ENCODE measurements around the gene RETREG2. TPM values are rescaled to one million over a fixed set of nuclear protein-coding genes. Genes with fewer than 3 reads are reported as not detected.

RETREG2 gene
- total RNA-seq, 4 donors from 2014 or later, result 30.7 to 67.0 (median 62.9) TPM

DNA sequence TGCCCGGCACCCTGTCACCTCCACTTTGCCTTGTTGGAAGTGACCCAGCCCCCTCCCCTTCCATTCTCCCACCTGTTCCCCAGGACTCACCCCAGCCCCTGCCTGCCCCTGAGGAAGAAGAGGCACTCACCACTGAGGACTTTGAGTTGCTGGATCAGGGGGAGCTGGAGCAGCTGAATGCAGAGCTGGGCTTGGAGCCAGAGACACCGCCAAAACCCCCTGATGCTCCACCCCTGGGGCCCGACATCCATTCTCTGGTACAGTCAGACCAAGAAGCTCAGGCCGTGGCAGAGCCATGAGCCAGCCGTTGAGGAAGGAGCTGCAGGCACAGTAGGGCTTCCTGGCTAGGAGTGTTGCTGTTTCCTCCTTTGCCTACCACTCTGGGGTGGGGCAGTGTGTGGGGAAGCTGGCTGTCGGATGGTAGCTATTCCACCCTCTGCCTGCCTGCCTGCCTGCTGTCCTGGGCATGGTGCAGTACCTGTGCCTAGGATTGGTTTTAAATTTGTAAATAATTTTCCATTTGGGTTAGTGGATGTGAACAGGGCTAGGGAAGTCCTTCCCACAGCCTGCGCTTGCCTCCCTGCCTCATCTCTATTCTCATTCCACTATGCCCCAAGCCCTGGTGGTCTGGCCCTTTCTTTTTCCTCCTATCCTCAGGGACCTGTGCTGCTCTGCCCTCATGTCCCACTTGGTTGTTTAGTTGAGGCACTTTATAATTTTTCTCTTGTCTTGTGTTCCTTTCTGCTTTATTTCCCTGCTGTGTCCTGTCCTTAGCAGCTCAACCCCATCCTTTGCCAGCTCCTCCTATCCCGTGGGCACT lies 4.5 kb downstream of the RETREG2 start:
- TF ChIP-seq, protein P1, sequence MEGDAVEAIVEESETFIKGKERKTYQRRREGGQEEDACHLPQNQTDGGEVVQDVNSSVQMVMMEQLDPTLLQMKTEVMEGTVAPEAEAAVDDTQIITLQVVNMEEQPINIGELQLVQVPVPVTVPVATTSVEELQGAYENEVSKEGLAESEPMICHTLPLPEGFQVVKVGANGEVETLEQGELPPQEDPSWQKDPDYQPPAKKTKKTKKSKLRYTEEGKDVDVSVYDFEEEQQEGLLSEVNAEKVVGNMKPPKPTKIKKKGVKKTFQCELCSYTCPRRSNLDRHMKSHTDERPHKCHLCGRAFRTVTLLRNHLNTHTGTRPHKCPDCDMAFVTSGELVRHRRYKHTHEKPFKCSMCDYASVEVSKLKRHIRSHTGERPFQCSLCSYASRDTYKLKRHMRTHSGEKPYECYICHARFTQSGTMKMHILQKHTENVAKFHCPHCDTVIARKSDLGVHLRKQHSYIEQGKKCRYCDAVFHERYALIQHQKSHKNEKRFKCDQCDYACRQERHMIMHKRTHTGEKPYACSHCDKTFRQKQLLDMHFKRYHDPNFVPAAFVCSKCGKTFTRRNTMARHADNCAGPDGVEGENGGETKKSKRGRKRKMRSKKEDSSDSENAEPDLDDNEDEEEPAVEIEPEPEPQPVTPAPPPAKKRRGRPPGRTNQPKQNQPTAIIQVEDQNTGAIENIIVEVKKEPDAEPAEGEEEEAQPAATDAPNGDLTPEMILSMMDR (IDR thresholded peaks at IDR 0.05; ENCODE audit: low read depth), result no peak

DNA sequence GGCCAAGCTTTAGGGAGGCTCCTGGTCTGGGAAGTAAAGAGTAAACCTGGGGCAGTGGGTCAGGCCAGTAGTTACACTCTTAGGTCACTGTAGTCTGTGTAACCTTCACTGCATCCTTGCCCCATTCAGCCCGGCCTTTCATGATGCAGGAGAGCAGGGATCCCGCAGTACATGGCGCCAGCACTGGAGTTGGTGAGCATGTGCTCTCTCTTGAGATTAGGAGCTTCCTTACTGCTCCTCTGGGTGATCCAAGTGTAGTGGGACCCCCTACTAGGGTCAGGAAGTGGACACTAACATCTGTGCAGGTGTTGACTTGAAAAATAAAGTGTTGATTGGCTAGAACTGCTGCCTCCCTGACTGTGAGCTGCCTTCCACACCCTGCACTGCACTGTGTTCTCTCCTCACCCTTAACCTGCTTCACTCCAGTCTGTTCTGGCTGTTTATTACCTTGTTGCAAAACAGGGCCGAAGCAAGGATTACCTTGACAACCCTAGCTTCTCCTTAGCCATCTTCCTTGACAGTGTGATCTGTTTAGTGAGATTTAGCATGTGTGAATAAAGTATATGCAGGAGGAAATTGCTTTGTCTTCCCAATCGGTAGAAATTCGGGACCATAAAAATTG lies 5.2 kb downstream of the RETREG2 start:
- TF ChIP-seq, protein P1 (IDR thresholded peaks at IDR 0.05; ENCODE audit: low read depth), result no peak

GRCh38 chr2:219184121-219184520 lies 6.0 kb downstream of the RETREG2 start:
- TF ChIP-seq, protein P1 (IDR thresholded peaks at IDR 0.05; ENCODE audit: low read depth), result no peak

GRCh38 chr2:219186754-219187456 lies 8.8 kb downstream of the RETREG2 start:
- TF ChIP-seq, protein P1 (IDR thresholded peaks at IDR 0.05; ENCODE audit: low read depth), result no peak

DNA sequence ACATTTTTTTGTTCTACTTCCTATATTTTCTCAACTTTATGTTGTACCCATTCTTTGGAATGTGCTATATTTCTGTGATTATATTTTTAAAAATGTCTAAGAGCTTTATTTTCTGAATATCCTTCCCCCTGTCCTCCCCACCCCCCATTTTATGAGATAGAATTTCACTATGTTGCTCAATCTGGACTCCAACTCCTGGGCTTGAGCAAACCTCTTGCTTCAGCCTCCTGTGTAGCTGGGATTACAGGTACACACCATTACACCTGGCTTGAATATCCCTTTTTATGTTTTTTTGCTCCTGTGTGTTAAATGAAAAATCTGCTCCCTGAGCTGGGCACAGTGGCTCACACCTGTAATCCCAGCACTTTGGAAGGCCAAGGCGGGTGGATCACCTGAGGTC lies 19.3 kb downstream of the RETREG2 start:
- TF ChIP-seq, protein P1 (IDR thresholded peaks at IDR 0.05; ENCODE audit: low read depth), result no peak

DNA sequence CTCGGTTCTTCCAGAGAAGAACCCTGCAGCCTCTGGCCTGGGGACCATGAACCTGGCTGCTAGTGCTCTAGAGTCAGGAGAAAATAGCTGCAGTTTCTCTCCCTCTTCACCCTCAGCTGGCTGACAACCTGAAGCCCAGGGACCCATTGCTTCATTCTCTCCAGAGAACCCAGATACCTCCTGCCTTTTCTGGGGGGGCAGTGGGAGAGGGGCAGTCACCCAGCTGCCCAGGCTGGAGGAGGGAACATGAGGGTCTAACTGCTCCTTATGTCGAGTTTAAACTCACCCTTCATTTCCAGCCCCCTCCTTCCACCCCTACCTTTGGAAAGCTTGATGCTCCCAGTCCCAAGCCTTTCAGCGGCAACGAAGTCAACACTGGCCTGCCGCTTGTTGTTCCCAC lies 20.9 kb downstream of the RETREG2 start:
- TF ChIP-seq, protein P1 (IDR thresholded peaks at IDR 0.05; ENCODE audit: low read depth), result no peak
